Retinal pigment epithelial cell (primary cell): ENCODE measurements around the gene SCYL1.

ENCODE experiments used
- DNase-seq: peaks from one replicate; pipeline ENCODE4 v3.0.0-alpha.2; 2010; ENCODE audit warnings: low read depth
- H3K4me3 ChIP-seq: 2 replicates; pipeline ENCODE4 v1.5.1; 2011; ENCODE audit warnings: mild to moderate bottlenecking, low read length, control low read depth, moderate library complexity
- CTCF ChIP-seq: conservative IDR thresholded peaks from 2 replicates; pipeline ENCODE4 v1.5.1; 2011; ENCODE audit warnings: low read depth, low read length, control low read depth, inconsistent platforms

SCYL1 gene

GRCh38 chr11:65579291-65579690, 54.4 kb downstream of the SCYL1 start:
- no peak overlapping the region for H3K4me3 ChIP-seq
- TF ChIP-seq CTCF: no peak
- DNase-seq: no peak

GRCh38 chr11:65580031-65580692, 55.3 kb downstream of the SCYL1 start:
- no peak overlapping the region for H3K4me3 ChIP-seq
- DNase-seq: no peak
- TF ChIP-seq CTCF: no peak

DNA sequence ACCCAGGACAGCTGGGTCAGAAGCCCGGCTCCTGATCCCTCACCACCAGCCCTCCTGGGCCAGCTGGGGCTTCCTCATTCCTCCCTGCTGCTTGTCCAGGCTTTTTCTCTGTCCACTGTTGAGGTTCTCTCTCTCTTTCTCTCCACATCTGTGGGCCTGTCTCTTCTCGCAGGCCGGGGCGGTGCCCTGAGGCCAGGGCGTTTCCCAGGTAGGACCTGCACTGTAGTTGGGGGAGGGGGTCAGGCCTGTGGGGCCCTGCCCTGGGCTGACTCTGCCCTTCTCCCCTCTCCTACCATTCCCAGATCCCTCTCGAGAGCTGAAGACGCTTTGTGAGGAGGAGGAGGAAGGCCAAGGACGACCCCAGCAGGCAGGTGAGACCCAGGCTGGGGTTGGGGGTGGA, 55.9 kb downstream of the SCYL1 start:
- no peak for TF ChIP-seq CTCF
- no peak for DNase-seq
- no peak overlapping the region for H3K4me3 ChIP-seq

DNA sequence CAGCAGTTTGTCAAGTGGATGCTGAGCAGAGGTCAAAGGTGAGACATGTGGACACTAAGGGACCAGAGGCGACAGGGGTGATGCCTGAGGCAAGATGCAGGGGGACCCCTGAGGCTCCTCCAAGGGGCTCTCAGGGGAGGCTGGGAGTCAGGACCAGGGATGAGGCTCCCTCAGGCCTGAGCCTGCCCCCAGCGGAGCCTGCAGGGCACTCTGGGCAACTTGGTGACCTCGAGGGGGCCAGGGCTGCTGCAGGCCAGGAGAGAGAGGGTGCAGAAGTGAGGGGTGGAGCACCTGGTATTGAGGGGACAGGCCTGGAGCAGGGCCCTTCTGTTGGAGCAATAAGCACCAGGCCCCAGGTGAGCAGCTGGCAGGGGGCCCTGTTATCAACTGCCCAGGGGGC, 57.0 kb downstream of the SCYL1 start:
- no peak for DNase-seq
- TF ChIP-seq CTCF: no peak
- no peak overlapping the region for H3K4me3 ChIP-seq

DNA sequence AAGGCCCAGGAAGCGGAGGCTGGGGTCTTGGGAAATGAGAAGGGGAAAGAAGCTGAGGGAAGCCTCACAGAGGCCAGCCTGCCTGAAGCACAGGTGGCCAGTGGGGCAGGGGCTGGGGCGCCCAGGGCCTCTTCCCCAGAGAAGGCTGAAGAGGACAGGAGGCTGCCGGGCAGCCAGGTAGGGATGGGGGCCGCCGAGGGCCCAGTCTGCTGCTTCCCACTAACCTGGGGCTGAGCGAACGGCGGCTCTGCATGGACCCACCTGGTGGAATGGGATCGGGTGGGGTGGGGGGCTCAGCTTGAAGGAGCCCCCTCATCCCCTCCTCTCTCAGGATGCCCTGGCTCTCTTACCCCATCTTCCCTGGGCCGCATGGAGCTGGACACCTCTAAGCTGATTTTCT, 58.7 kb downstream of the SCYL1 start:
- no peak overlapping the region for H3K4me3 ChIP-seq
- DNase-seq: no peak
- TF ChIP-seq CTCF: no peak

- no peak for TF ChIP-seq CTCF
- H3K4me3 ChIP-seq: no peak overlapping the region
- no peak for DNase-seq
These were observed 59.2 kb downstream of the SCYL1 start for GRCh38 chr11:65584106-65584505.

DNA sequence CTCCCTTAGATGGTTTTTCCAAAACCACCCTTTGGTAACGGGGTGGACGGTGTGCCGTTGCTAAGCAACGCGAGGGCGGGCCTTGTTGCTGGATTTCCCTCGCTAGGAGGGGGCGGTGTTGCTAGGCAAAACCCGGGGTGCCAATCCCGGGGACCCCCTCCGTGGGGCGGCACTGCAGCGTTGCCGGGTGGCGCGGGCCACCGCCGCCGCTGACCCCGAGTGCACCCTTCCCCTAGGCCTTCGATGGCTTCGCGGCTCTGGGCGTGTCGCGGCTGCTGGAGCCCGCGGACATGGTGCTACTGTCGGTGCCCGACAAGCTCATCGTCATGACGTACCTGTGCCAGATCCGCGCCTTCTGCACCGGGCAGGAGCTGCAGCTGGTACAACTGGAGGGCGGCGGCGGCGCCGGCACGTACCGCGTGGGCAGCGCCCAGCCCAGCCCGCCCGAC, 59.9 kb downstream of the SCYL1 start:
- DNase-seq: no peak
- no peak for TF ChIP-seq CTCF
- no peak overlapping the region for H3K4me3 ChIP-seq
